Endodermal cell (in vitro differentiated cells): ENCODE data around the gene EZH1. TPM values are rescaled to one million over a fixed set of nuclear protein-coding genes. Genes with fewer than 3 reads are reported as not detected.

ENCODE experiments used
- DNase-seq: peaks from one replicate; pipeline ENCODE4 v3.0.0-alpha.2; 2017
- H3K27ac ChIP-seq: 2 replicates; pipeline ENCODE4 v1.5.1; 2013; ENCODE audit warnings: mild to moderate bottlenecking, low read depth, low read length, moderate library complexity
- H3K27me3 ChIP-seq: 2 replicates; pipeline ENCODE4 v1.6.1; 2013; ENCODE audit warnings: mild to moderate bottlenecking, low read length, moderate library complexity; ENCODE audit not compliant: insufficient read depth, control insufficient read depth, poor library complexity, severe bottlenecking
- H3K36me3 ChIP-seq: 2 replicates; pipeline ENCODE4 v1.7.0; 2013; ENCODE audit warnings: mild to moderate bottlenecking, low read length, moderate library complexity; ENCODE audit not compliant: control insufficient read depth, insufficient read depth
- H3K4me1 ChIP-seq: one replicate; pipeline ENCODE4 v1.7.0; 2013; ENCODE audit warnings: low read length; ENCODE audit not compliant: control insufficient read depth, insufficient read depth
- H3K4me3 ChIP-seq: 2 replicates; pipeline ENCODE4 v1.5.1; 2013; ENCODE audit warnings: mild to moderate bottlenecking, low read length, moderate library complexity
- H3K9ac ChIP-seq: 2 replicates; pipeline ENCODE4 v1.6.1; 2013; ENCODE audit warnings: mild to moderate bottlenecking, low read length, moderate library complexity; ENCODE audit not compliant: poor library complexity, severe bottlenecking; ENCODE audit errors: extremely low read depth
- H3K9me3 ChIP-seq: 2 replicates; pipeline ENCODE4 v1.6.1; 2013; ENCODE audit warnings: mild to moderate bottlenecking, low read length, moderate library complexity; ENCODE audit not compliant: control insufficient read depth
- H3K27ac Mint-ChIP-seq: 2 replicates; pipeline ENCODE4 v1.8.0; 2020; ENCODE audit warnings: mixed read lengths
- H3K27me3 Mint-ChIP-seq: 2 replicates; pipeline ENCODE4 v1.8.0; 2021; ENCODE audit warnings: mild to moderate bottlenecking, mixed read lengths; ENCODE audit not compliant: insufficient read depth
- H3K36me3 Mint-ChIP-seq: 2 replicates; pipeline ENCODE4 v1.8.0; 2020; ENCODE audit warnings: low read depth, mixed read lengths
- H3K4me1 Mint-ChIP-seq: 2 replicates; pipeline ENCODE4 v1.8.0; 2020; ENCODE audit warnings: mixed read lengths
- H3K4me3 Mint-ChIP-seq: 2 replicates; pipeline ENCODE4 v1.8.0; 2020; ENCODE audit warnings: mild to moderate bottlenecking, moderate library complexity, mixed read lengths
- H3K9me3 Mint-ChIP-seq: 2 replicates; pipeline ENCODE4 v1.8.0; 2020; ENCODE audit warnings: mild to moderate bottlenecking, mixed read lengths
- WGBS, 2 experiments: methylation state at CpG; one replicate each; pipeline versions ENCODE4 v1.1.5 to v1.1.7; 2013; ENCODE audit warnings: missing lambda C conversion rate in 2 of 2, mixed read lengths in 1 of 2; ENCODE audit not compliant: insufficient coverage in 1 of 2, insufficient read length in 1 of 2; 5-methylcytosine and 5-hydroxymethylcytosine counted together
- total RNA-seq, 2 donors: library from RNA; stranded (reverse); fragmentation: NEBNext Ultra II Directional in 1 of 2; extraction: Animal tissue kit (Norgen Biotek cat#: 25700) in 1 of 2; gene quantifications; 2 replicates in 1 of 2; 3 replicates in 1 of 2; pipeline ENCODE4 v1.2.1, GENCODE V29; 2021
- TF ChIP-seq, protein P1 (sequence below): fragments of 200-600 bp; sonication (generic); conservative IDR thresholded peaks from 2 replicates; pipeline ENCODE4 v1.5.0; 2021; ENCODE audit warnings: antibody characterized with exemption, mild to moderate bottlenecking

EZH1 gene
- total RNA-seq, 2 donors from 2014 or later: 26.0 to 27.2 TPM

DNA sequence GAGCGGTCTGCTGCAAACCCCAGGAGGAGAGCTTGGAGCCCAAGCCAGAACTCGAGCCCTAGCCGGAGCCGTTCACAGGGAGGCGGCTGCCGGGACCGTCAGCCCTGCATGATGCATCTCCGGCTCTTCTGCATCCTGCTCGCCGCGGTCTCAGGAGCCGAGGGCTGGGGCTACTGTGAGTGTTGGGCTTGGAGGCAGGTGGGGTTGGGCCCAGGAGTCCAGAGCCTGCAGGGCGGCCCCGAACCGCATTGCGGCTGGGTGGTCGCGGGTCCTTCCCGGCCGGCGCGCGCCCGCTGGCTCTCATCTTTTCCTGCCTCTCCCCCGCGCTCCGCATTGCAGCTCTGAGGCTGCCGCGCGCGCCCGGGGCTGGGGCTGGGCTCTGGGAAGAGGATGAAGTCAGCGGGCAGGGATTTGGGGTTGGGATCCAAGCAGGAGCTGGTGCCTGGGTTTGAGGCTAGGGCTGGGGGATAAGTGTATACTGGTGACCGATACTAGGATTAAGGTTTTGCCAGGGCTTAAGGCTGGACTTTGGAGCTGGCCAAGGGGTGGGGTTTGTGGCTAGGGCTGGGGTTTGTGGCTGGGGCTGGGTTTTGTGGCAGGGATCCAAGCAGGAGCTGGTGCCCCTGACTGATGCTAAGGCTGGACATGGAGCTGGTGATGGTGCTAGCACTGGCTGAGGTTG, 62.0 kb downstream of the EZH1 start:
- H3K27ac Mint-ChIP-seq: no peak overlapping the region
- 0 to 2% methylated on average over 17 to 34 of the region's 34 CpGs for WGBS, 2 experiments
- peak overlapping the region; percentile 77 for H3K4me3 ChIP-seq
- peaks cover 23% of the 10 kb centered on the region for H3K27me3 ChIP-seq
- TF ChIP-seq, protein P1, sequence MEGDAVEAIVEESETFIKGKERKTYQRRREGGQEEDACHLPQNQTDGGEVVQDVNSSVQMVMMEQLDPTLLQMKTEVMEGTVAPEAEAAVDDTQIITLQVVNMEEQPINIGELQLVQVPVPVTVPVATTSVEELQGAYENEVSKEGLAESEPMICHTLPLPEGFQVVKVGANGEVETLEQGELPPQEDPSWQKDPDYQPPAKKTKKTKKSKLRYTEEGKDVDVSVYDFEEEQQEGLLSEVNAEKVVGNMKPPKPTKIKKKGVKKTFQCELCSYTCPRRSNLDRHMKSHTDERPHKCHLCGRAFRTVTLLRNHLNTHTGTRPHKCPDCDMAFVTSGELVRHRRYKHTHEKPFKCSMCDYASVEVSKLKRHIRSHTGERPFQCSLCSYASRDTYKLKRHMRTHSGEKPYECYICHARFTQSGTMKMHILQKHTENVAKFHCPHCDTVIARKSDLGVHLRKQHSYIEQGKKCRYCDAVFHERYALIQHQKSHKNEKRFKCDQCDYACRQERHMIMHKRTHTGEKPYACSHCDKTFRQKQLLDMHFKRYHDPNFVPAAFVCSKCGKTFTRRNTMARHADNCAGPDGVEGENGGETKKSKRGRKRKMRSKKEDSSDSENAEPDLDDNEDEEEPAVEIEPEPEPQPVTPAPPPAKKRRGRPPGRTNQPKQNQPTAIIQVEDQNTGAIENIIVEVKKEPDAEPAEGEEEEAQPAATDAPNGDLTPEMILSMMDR: no peak
- H3K36me3 Mint-ChIP-seq: peaks cover 11% of the 10 kb centered on the region
- H3K4me3 Mint-ChIP-seq: peak overlapping the region; percentile 66
- no peaks in the 10 kb centered on the region for H3K36me3 ChIP-seq
- no peaks in the 10 kb centered on the region for H3K9me3 Mint-ChIP-seq
- H3K9ac ChIP-seq: no peak overlapping the region
- H3K4me1 Mint-ChIP-seq: peaks cover 24% of the 10 kb centered on the region
- H3K9me3 ChIP-seq: no peaks in the 10 kb centered on the region
- H3K27ac ChIP-seq: no peak overlapping the region
- peaks cover 59% of the 10 kb centered on the region for H3K27me3 Mint-ChIP-seq
- DNase-seq: peak; percentile 90
- H3K4me1 ChIP-seq: peaks cover 5% of the 10 kb centered on the region

DNA sequence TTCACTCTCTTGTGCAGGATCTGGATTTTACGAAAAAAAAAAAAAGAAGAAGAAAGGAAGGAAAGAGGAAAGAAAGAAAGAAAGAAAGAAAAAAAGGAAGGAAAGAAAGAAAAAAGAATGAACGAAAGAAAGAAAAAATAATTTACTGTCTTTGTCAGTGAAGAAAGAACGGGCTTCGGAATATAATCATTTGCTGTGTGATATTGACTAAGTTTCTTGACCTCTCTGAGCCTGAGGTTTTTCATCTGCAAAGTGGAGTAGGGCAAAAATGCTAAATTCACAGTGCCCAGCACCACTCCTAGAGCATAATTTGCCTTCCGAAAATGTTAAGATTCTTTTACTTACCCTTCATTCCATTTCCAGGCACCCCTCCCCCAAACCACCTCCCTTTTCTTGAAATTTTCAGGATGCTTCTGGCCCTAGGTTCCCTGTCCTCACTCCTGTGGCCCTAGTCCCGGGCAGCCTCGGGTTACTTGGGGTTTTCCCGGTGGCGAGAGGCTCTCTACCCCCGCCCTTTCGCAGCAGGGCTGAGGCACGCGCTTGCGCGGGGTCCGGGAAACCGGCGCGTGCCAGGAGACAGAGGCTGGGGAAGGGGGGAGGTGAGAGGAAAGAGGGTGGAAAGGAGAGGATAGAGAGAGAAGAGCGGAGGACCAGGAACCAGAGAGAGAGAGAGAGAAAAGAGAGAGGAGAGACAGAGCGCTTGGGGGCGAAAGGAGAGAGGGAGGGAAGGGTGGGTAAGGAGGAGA, 62.7 kb downstream of the EZH1 start, which contains the start of gene CNTNAP1:
Gene CNTNAP1, plus strand, starts transcription at position 556 of the 746 bp plus-strand sequence. CDS start 299 bp downstream, outside the sequence.
- H3K4me1 ChIP-seq: peaks cover 5% of the 10 kb centered on the region
- H3K27me3 Mint-ChIP-seq: peaks cover 59% of the 10 kb centered on the region
- H3K27me3 ChIP-seq: peaks cover 23% of the 10 kb centered on the region
- no peaks in the 10 kb centered on the region for H3K9me3 ChIP-seq
- WGBS, 2 experiments: 5 to 9% methylated on average over 18 to 22 of the region's 22 CpGs
- DNase-seq: peak; percentile 89
- H3K27ac Mint-ChIP-seq: no peak within 1 kb of the TSS
- H3K9ac ChIP-seq: no peak within 1 kb of the TSS
- H3K27ac ChIP-seq: no peak within 1 kb of the TSS
- H3K4me1 Mint-ChIP-seq: peaks cover 25% of the 10 kb centered on the region
- TF ChIP-seq, protein P1: no peak
- peak within 1 kb of the TSS; percentile 66 for H3K4me3 Mint-ChIP-seq
- H3K4me3 ChIP-seq: peak within 1 kb of the TSS; percentile 77
- no peaks in the 10 kb centered on the region for H3K9me3 Mint-ChIP-seq
- no peaks in the 10 kb centered on the region for H3K36me3 ChIP-seq
- H3K36me3 Mint-ChIP-seq: peaks cover 11% of the 10 kb centered on the region

- 92 to 98% methylated on average over 12 to 20 of the region's 20 CpGs for WGBS, 2 experiments
- Mint-ChIP-seq H3K4me3 (peak overlapping the region; percentile 75), H3K27me3 (peaks cover 62% of the 10 kb centered on the region), H3K4me1 (peaks cover 25% of the 10 kb centered on the region), H3K27ac (no peak overlapping the region), H3K9me3 (no peaks in the 10 kb centered on the region), H3K36me3 (peaks cover 5% of the 10 kb centered on the region)
- H3K36me3 ChIP-seq: no peaks in the 10 kb centered on the region
- no peaks in the 10 kb centered on the region for H3K9me3 ChIP-seq
- H3K27ac ChIP-seq: peak overlapping the region; percentile 92
- TF ChIP-seq, protein P1: no peak
- H3K4me3 ChIP-seq: no peak overlapping the region
- no peak for DNase-seq
- no peak overlapping the region for H3K9ac ChIP-seq
- H3K27me3 ChIP-seq: peaks cover 30% of the 10 kb centered on the region
- peaks cover 5% of the 10 kb centered on the region for H3K4me1 ChIP-seq
Measured at GRCh38 chr17:42680331-42680808, 64.5 kb downstream of the EZH1 start.
